SH-SY5Y (cell line): ENCODE results near the gene PRRT1B.

Experiments
- GATA2 ChIP-seq: IDR thresholded peaks from 2 replicates; pipeline ENCODE4 v1.6.1; 2011; ENCODE audit warnings: mild to moderate bottlenecking, low read depth, low read length
- GATA3 ChIP-seq: IDR thresholded peaks from 2 replicates; pipeline ENCODE4 v1.6.1; 2011; ENCODE audit warnings: low read depth, mild to moderate bottlenecking, low read length, moderate library complexity

PRRT1B gene

DNA sequence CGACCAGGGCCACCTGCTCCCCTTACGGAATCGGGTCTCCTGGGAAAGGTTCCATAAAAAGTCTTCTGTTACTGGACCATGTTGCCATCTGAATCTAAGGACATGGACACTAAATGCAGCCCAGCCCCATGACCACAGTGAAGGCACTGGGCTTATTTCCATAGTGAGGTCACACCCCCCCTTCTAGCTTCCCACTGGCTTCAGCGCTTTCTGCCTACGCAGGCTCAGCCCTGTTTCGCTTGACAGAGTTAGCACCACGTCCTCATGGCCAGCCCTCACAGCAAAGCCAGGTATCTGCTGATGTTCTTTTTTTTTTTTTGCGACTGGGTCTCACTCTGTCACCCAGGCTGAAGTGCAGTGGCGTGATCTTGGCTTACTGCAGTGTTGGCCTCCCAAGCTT lies 28.4 kb upstream of the PRRT1B start:
- TF ChIP-seq GATA2 (no peak), GATA3 (no peak)

DNA sequence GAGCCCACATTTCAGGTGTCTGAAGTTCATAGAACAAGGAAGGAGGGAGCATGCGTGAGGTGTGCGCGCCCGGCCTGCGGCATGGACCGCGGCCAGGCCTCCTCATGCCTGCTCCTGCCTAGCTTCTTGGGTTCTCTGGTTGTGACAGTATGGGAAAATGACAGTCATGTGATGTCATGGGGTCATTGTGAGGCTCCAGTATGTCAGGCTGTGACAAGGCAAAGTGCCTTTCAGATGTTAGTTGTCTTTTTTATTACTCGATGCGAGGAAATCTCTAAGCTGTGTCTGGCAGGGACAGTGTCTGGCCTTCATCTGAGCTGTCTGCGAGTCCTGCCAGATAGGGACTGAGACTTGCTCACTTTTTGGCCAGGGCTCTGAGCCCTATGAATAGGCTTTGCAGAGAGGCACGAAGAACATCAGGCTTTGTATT lies 27.5 kb upstream of the PRRT1B start:
- TF ChIP-seq GATA2 (no peak), GATA3 (no peak)

DNA sequence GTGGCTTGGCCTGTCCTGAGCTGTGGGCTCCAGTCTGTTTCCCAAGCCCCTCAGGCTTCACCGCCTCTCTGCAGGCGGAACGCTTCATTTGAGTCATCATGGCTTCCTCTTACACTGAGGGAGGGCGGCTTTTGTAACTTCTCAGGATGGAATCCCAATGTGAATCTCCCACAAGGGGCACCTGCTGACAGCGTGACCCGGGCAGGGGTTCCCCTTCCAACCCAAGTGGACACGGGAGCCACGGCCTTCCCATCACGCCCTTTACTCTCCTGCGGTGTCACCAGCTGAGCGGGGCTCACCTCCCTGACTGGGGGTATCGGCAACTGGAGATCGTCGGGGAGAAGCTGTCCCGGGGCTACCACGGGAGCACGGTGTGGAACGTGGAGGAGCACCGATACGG lies 26.8 kb upstream of the PRRT1B start:
- TF ChIP-seq GATA2 (no peak), GATA3 (no peak)

DNA sequence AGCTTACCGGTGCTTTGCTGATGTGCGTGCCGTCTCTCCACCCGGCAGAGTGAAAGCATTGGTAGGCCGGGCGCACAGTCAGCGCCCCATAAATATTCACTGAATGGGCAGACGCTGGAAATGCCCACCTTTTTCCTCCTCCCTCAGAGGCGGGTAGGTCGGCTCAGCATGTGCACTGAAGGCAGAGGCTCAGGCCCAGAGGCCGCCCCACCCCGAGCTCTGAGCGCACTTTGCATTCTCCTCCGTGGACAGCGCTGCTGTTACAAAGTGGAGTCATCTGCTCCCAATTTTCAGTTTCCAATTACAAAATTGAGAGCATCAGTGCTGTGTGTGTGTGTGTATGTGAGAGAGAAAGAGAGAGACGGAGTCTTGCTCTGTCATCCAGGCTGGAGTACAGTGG lies 24.8 kb upstream of the PRRT1B start:
- TF ChIP-seq GATA3 (no peak), GATA2 (no peak)

DNA sequence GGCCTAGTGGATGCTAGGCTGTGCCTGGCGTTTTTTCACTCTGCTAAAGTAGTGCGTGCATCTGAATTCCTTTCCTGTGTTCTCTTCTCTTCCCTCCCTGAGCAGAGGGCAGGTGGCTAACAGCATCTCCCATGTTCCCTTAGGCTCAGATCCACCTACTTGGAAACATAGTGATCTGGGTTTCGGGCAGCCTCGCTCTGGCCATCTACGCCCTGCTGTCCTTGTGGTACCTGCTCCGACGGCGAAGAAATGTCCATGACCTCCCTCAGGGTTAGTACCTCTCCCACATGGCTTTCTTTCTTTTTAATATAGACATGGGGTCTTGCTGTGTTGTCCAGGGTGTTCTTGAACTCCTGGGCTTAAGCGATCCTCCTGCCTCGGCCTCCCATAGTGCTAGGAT lies 24.1 kb upstream of the PRRT1B start:
- TF ChIP-seq GATA2: no peak
- TF ChIP-seq GATA3: no peak

DNA sequence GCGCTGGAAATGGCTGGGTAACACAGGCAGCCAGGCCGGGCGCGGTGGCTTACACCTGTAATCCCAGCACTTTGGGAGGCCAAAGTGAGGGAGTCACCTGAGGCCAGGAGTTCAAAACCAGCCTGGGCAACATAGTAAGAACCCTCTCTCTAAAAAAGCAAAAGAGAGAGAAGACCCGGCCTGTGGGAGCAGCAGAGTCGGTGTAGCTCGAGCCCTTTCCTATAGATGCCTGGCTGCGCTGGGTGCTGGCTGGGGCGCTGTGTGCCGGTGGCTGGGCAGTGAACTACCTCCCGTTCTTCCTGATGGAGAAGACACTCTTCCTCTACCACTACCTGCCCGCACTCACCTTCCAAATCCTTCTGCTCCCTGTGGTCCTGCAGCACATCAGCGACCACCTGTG lies 23.5 kb upstream of the PRRT1B start:
- TF ChIP-seq GATA2: no peak
- no peak for TF ChIP-seq GATA3

DNA sequence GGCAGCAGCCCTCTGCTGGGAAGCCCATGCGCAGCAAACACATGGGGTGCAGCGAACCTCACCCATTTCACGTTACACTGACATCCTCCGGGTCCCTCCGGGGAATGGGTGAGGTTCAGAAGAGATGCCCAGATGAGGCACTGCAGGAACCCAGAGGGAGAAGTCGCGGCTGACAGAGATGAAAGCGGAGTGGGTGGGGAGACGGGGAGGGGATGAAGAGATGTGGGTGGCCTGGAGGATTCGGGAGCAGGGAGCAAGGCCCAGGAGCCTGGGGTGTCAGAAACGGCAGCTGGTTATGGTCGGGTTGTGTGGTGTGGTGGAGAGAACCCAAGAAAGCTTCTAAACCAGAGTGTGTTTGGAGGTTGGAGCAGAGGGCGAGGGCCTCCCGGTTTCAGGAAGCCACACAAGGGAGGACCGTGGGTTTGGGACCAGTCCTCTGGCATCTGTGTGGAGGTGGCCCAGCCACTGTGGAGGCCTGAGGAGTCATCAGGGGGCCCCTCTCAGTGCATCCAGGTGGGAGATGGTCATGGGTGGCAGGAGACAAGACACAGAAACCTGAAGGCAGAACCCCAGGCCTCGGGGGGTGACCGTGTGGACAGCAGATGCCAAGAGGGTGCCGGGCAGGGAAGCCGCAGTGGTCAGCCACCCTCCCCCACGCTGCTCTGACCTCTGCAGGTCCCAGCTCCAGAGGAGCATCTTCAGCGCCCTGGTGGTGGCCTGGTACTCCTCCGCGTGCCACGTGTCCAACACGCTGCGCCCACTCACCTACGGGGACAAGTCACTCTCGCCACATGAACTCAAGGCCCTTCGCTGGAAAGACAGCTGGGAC lies 22.9 kb upstream of the PRRT1B start:
- TF ChIP-seq GATA3: no peak
- TF ChIP-seq GATA2: no peak

DNA sequence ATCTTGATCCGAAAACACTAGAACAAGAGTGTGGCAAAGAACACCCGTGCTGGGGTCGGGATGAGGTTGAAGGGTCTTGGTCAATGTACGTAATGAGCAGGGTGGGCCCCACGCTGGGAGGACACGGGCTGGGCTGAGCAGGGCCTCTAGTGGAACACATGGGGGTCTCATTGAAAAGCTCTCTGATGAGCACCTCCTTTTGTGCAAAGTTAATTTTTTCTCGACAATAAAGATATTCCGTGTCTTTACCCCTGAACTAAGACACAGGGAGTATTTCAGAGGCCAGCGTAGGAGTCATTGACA lies 22.3 kb upstream of the PRRT1B start:
- no peak for TF ChIP-seq GATA3

DNA sequence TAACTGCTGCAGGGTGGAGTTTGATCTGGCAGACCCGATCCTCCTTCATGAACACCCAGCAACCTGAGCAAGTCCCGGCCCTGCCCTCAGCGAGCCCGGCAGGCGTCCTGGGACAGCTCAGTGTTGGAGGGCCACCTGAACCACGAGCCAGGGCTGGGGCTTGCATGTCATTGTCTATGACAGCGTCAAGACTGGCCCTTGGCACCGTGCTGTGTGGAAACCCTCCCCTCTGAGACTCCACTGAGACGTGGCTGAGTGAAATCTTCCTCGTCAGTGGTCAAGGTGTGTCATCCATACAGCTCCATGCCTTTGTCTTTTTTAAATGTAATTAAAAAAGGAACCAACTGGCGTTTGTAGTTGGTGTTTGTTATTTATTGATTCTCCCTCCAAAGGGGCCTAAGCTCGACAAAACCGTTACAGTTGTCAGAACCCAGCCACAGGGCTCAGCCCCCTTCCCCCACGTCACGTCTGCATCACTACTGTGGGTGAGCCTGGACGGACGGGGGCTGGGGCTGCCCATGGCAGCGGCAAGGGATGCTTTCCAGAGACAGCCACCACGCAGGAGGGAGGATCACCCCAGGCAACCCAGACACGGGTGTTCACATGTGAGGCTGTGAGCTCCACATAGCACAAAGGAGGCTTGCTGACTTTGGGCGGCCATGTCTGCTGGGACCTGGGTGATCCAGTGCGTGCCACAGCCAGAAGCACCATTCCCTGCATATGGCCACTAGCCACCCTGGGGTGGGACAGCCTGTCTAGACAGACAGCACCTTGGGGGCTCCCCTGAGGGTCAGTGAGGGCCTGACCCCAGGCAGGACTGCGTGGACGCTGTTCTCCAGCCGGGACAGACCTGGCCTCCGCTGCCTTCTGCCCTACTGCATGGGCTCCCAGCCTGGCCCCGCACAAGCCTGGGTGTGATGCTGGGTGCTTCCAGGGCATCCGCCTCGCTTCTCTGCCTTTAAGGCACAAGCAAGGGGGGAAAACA lies 21.6 kb upstream of the PRRT1B start:
- TF ChIP-seq GATA2 (no peak), GATA3 (no peak)

DNA sequence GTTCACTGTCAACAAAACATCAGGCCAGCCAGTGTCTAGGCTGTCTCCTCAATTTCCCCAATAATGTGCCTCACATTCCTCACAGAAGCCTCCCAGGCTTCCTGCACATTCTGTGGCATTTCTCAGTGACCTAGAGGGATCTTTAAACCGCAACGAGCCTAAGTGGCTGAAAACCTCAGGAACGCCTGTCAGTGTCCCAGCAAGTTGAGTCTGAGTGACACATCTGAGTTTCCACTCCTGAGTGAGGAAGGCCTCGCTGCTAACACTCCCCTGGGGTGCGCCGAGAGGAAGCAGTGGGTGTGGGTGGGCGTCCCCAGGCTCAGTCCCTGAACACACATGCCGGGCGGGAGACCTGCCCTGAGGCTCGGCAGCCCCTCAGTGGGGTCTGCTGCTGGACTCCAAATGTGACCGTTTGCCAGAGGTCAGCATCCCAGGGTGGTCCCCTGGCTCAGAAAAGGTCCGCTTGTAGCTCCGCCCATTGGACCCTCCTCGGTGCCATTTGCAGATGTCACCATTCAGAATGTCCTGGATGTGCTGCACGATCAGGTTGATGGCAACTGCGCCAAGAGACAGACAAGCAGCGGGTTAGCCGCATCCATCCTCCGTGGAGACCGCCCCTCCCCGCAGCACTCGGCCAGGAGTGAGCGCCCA lies 20.5 kb upstream of the PRRT1B start:
- TF ChIP-seq GATA3: no peak
- TF ChIP-seq GATA2: no peak

DNA sequence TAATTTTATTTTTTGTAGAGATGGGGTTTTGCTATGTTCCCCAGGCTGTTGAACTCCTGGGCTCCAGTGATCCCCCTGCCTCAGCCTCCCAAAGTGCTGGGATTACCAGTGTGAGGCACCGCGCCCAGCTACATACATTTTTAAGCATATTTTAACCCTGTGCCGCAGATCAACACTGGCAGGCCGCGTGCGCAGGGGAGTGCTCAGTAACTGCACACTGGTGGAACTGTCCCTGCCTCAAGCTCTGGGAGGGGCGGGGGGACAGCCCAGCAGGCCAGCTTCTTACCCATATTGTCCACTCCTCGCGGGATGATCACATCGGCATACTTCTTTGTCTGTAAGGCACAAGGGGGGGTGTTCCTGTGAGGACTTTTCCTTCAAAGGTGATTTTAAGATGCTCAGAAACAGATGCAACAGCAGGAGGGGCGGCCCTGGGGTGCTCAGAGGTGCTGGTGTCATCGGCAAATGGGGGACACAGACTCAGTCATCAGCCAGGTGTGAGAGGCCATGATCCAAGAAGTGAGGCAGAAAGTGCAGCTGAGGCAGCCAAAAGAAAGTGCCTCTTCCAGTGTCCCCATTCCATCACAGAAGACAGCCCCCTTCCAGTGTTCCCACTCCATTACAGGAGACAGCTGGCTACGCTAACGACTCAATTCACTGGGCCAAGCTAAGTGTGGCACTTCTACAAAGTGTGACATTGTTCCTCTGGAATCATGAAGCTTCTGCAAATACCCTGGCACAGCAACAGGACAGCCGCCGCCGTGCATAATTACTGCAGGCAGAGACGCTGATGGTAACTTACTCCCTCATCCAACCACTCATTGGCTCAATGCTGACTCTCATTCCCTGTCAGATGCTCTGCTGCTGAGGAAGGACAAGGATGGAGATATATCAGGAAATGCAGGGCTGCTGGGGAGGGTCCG lies 19.4 kb upstream of the PRRT1B start:
- TF ChIP-seq GATA2 (no peak), GATA3 (no peak)

DNA sequence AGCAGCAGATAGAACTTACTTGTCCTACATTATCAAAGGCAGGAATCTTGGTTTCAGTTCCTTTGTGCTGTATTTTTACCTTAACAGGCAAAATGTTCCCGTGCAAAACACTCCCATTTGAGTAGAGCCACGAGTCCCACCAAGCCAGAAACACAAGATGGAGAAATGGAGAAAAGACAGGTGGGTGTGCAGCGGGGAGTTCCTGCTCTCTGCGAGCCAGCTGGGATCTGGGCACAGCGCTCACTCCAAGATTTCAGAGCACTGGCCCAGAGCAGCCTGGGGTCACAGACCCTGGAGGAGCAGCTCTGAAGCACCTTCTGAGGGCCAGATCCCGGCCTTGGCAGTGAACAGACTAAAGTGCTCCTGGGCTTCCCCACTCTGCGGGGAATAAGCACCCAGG lies 17.1 kb upstream of the PRRT1B start:
- TF ChIP-seq GATA2 (no peak), GATA3 (no peak)

DNA sequence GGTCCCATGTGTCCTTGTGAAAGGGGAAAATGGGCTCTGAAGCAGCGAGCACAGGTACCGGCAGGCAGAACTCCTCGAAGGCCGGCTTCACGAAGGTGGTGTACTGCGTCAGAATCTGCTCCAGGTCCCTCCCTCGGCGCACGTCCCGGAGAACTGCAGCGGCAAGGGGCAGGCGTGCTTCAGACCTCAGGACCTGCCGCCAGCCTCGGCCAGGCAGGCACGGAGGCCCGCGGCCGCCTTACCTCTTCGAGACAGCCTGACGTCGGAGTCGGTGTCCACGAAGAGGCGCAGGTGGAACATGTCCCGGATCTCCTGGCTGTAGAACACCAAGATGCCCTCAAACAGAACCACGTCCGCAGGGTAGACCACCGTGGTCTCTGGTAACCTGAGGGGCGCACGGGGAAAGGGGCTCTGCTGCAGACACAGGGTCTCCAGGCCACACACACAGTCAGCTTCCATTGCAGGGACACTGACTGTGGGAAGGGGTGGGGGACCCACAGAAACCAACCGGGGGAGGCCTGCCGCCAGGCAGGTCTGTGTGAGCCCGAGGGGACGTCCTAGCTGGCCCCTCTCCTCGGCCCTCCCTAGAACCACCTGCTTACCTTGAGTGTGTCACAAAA lies 16.3 kb upstream of the PRRT1B start:
- TF ChIP-seq GATA3 (no peak), GATA2 (no peak)
